NCI-H748 (cell line): ENCODE data around the gene UQCRQ.
"Not testable (repeated sequence)": the region's sequence is repeated elsewhere in the genome, so short reads cannot be mapped to it uniquely, and the experiment has no call there.

Source experiments
- DNase-seq: peaks from one replicate; lab custom pipeline; 2025; ENCODE audit not compliant: unreplicated experiment; lab: John Stamatoyannopoulos, UW

UQCRQ gene

GRCh38 chr5:132831095-132831860 is 35.2 kb upstream of the UQCRQ start:
- DNase-seq: no peak

GRCh38 chr5:132832612-132833011 is 33.8 kb upstream of the UQCRQ start:
- DNase-seq: no peak

- DNase-seq: no peak
Measured at GRCh38 chr5:132834057-132834456, 32.4 kb upstream of the UQCRQ start.

- no peak for DNase-seq
Measured at GRCh38 chr5:132836852-132837251, 29.6 kb upstream of the UQCRQ start.

- no peak for DNase-seq
Measured at GRCh38 chr5:132837868-132838267, 28.6 kb upstream of the UQCRQ start.

- DNase-seq: no peak
Measured at GRCh38 chr5:132838516-132839282, 27.7 kb upstream of the UQCRQ start.

GRCh38 chr5:132839426-132840301 is 26.8 kb upstream of the UQCRQ start:
- DNase-seq: no peak

- DNase-seq: no peak
Measured at GRCh38 chr5:132840313-132840712, 26.1 kb upstream of the UQCRQ start.

- DNase-seq: peak; percentile 48
Measured at GRCh38 chr5:132840896-132841295, 25.5 kb upstream of the UQCRQ start.

GRCh38 chr5:132841305-132841704 is 25.1 kb upstream of the UQCRQ start:
- no peak for DNase-seq

GRCh38 chr5:132848270-132848669 is 18.2 kb upstream of the UQCRQ start:
- DNase-seq: no peak

- DNase-seq: no peak
Measured at GRCh38 chr5:132849347-132849746, 17.1 kb upstream of the UQCRQ start.

- DNase-seq: no peak
Measured at GRCh38 chr5:132850066-132850465, 16.4 kb upstream of the UQCRQ start.

GRCh38 chr5:132853323-132853722 is 13.1 kb upstream of the UQCRQ start:
- DNase-seq: no peak

GRCh38 chr5:132853790-132854189 is 12.7 kb upstream of the UQCRQ start:
- no peak for DNase-seq

GRCh38 chr5:132854301-132854700 is 12.1 kb upstream of the UQCRQ start:
- DNase-seq: no peak

GRCh38 chr5:132854992-132855391 is 11.4 kb upstream of the UQCRQ start:
- DNase-seq: not testable (repeated sequence)

- no peak for DNase-seq
Measured at GRCh38 chr5:132856011-132856410, 10.4 kb upstream of the UQCRQ start.

- DNase-seq: no peak
Measured at GRCh38 chr5:132859889-132860437, 6.5 kb upstream of the UQCRQ start.

GRCh38 chr5:132860742-132861141 is 5.7 kb upstream of the UQCRQ start:
- DNase-seq: no peak

- no peak for DNase-seq
Measured at GRCh38 chr5:132865668-132866341, 637 bp upstream of the UQCRQ start.
